HepG2 (cell line): ENCODE measurements around the gene RTRAF. TPM values are rescaled to one million over a fixed set of nuclear protein-coding genes. Genes with fewer than 3 reads are reported as not detected.

Experiments used
- EP300 ChIP-seq, 3 experiments: sonication (generic) in 1 of 3; formaldehyde crosslinking in 1 of 3; IDR thresholded peaks; 2 replicates each; pipeline versions ENCODE4 v1.5.1 to v1.6.1; 2011 to 2020; ENCODE audit warnings: low read depth in 2 of 3, low read length in 2 of 3, borderline replicate concordance in 1 of 3, improper control_type of control experiment in 1 of 3, mild to moderate bottlenecking in 1 of 3, missing genetic modification reagents in 1 of 3, moderate library complexity in 1 of 3
- FOSL1 ChIP-seq: sonication (generic); formaldehyde crosslinking; IDR thresholded peaks from 2 replicates; pipeline ENCODE4 v1.9.0; 2021; ENCODE audit warnings: missing genetic modification reagents, borderline replicate concordance
- IKZF1 ChIP-seq: fragments of 450-650 bp; IDR thresholded peaks from 2 replicates; pipeline ENCODE4 v1.7.1; 2016
- KAT7 ChIP-seq: IDR thresholded peaks from 2 replicates; pipeline ENCODE4 v1.6.1; 2018; ENCODE audit warnings: borderline replicate concordance, missing compliant biosample characterization
- NR2F2 ChIP-seq: IDR thresholded peaks from 2 replicates; pipeline ENCODE4 v1.6.1; 2012; ENCODE audit warnings: low read depth, inconsistent platforms, borderline replicate concordance
- PHF20 ChIP-seq: sonication (generic); formaldehyde crosslinking; IDR thresholded peaks from 2 replicates; pipeline ENCODE4 v1.5.0; 2020; ENCODE audit warnings: mild to moderate bottlenecking, missing genetic modification reagents
- PHF8 ChIP-seq: sonication (generic); formaldehyde crosslinking; IDR thresholded peaks from 2 replicates; pipeline ENCODE4 v1.5.0; 2020; ENCODE audit warnings: missing genetic modification reagents
- POLR2AphosphoS2 ChIP-seq: IDR thresholded peaks from 2 replicates; pipeline ENCODE4 v1.6.1; 2011; ENCODE audit warnings: low read depth, low read length, improper control_type of control experiment
- ZBTB21 ChIP-seq: sonication (generic); formaldehyde crosslinking; IDR thresholded peaks from 2 replicates; pipeline ENCODE4 v1.4.0; 2020; ENCODE audit warnings: missing genetic modification reagents
- ZFP36 ChIP-seq: fragments of 150-350 bp; IDR thresholded peaks from 2 replicates; pipeline ENCODE4 v1.6.1; 2018; ENCODE audit warnings: borderline replicate concordance, low read length, low read depth; ENCODE audit not compliant: partially characterized antibody
- ZNF264 ChIP-seq: sonication (generic); formaldehyde crosslinking; IDR thresholded peaks from 2 replicates; pipeline ENCODE4 v1.4.0; 2020; ENCODE audit warnings: missing genetic modification reagents
- ZNF3 ChIP-seq: IDR thresholded peaks from 2 replicates; pipeline ENCODE4 v1.7.0; 2017; ENCODE audit warnings: inconsistent platforms
- ZNF598 ChIP-seq: sonication (generic); formaldehyde crosslinking; IDR thresholded peaks from 2 replicates; pipeline ENCODE4 v1.5.1; 2020; ENCODE audit warnings: mild to moderate bottlenecking, missing genetic modification reagents, borderline replicate concordance
- ZNF766 ChIP-seq: sonication (generic); formaldehyde crosslinking; IDR thresholded peaks from 2 replicates; pipeline ENCODE4 v1.5.0; 2020; ENCODE audit warnings: missing genetic modification reagents, borderline replicate concordance
- ZNF782 ChIP-seq: sonication (generic); formaldehyde crosslinking; IDR thresholded peaks from 2 replicates; pipeline ENCODE4 v1.4.0; 2020; ENCODE audit warnings: missing genetic modification reagents, mild to moderate bottlenecking, borderline replicate concordance
- polyA plus RNA-seq, 8 experiments: library from polyadenylated mRNA; depleted of rRNA in 3 of 8; stranded (reverse) in 7 of 8; unstranded in 1 of 8; fragments of >200 nt; fragmentation: Illumina TruSeq in 4 of 8; extraction: Trizol in 4 of 8; gene quantifications; 2 replicates each; pipeline versions ENCODE4 v1.2.1 to v1.2.3, GENCODE V29; 2011 to 2016; ENCODE audit warnings: low read depth in 4 of 8, missing spikeins in 1 of 8, mixed read lengths in 1 of 8; ENCODE audit not compliant: insufficient read depth in 1 of 8
- total RNA-seq, 5 experiments: library from RNA; depleted of rRNA; stranded (reverse); fragments of >200 nt; fragmentation: Illumina TruSeq; extraction: Trizol; gene quantifications; 2 replicates each; pipeline ENCODE4 v1.2.3, GENCODE V29; 2016; ENCODE audit warnings: low read depth in 1 of 5
- TF ChIP-seq, protein P1 (sequence below): sonication (generic); formaldehyde crosslinking; IDR thresholded peaks from 2 replicates; pipeline ENCODE4 v1.8.1; 2023; ENCODE audit warnings: mild to moderate bottlenecking, missing genetic modification reagents
- TF ChIP-seq, protein P2 (sequence below): sonication (generic); formaldehyde crosslinking; conservative IDR thresholded peaks from 2 replicates; pipeline ENCODE4 v1.4.0; 2020; ENCODE audit warnings: missing genetic modification reagents

RTRAF gene
- total and polyA plus RNA-seq, 2 of the 13 experiments (the other 11 are each of a cell fraction or from before 2014, with no cell fraction given): 137 to 258 TPM

DNA sequence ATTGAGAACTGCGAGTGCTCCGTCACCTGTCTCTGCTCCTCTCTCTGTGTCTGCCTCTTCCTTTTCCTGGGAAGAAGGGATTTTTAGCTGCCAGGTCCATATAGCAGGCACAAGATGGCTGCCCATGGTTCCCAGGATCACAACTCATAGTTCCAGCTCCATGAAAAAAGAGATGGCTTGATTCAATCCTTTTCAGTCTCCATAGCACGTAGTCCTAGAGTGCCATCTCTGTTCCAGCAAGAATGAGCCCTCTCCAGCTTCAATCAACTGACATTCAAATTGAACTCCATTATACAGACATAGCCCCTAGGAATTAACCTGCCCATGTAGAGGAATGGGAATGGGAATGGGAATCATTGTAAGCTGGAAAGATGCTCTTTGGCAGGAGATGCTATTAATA is 34.7 kb upstream of the RTRAF start (continued):
- TF ChIP-seq, protein P1, sequence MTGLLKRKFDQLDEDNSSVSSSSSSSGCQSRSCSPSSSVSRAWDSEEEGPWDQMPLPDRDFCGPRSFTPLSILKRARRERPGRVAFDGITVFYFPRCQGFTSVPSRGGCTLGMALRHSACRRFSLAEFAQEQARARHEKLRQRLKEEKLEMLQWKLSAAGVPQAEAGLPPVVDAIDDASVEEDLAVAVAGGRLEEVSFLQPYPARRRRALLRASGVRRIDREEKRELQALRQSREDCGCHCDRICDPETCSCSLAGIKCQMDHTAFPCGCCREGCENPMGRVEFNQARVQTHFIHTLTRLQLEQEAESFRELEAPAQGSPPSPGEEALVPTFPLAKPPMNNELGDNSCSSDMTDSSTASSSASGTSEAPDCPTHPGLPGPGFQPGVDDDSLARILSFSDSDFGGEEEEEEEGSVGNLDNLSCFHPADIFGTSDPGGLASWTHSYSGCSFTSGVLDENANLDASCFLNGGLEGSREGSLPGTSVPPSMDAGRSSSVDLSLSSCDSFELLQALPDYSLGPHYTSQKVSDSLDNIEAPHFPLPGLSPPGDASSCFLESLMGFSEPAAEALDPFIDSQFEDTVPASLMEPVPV: no peak
- TF ChIP-seq PHF20 (CRISPR knock-in tag) (no peak), FOSL1 (CRISPR knock-in tag) (no peak), ZNF3 (CRISPR knock-in tag) (no peak), POLR2AphosphoS2 (no peak), ZBTB21 (CRISPR knock-in tag) (no peak), ZNF598 (CRISPR knock-in tag) (no peak), ZNF264 (CRISPR knock-in tag) (no peak), IKZF1 (no peak), KAT7 (no peak), ZNF782 (CRISPR knock-in tag) (no peak), PHF8 (CRISPR knock-in tag) (no peak), ZNF766 (CRISPR knock-in tag) (no peak), ZFP36 (no peak), NR2F2 (no peak), EP300 (IDR thresholded peaks at IDR 0.05; ENCODE audit: low read depth in 2 of 2, low read length in 2 of 2) (no peak), EP300 (CRISPR knock-in tag; IDR thresholded peaks at IDR 0.05; ENCODE audit: borderline replicate concordance) (no peak)
- TF ChIP-seq, protein P2, sequence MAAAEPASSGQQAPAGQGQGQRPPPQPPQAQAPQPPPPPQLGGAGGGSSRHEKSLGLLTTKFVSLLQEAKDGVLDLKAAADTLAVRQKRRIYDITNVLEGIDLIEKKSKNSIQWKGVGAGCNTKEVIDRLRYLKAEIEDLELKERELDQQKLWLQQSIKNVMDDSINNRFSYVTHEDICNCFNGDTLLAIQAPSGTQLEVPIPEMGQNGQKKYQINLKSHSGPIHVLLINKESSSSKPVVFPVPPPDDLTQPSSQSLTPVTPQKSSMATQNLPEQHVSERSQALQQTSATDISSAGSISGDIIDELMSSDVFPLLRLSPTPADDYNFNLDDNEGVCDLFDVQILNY (CRISPR knock-in tag): no peak
